ENCODE data around the gene BRINP2. TPM values are rescaled to one million over a fixed set of nuclear protein-coding genes. Genes with fewer than 3 reads are reported as not detected.

Gene BRINP2
- total RNA-seq, 4 donors from 2014 or later: 0.42 to 1.7 (median 0.70) TPM

- TF ChIP-seq POLR2A (IDR thresholded peaks at IDR 0.05; ENCODE audit: low read depth): no peak
- TF ChIP-seq POLR2AphosphoS5 (IDR thresholded peaks at IDR 0.05): no peak
- TF ChIP-seq, protein P1, sequence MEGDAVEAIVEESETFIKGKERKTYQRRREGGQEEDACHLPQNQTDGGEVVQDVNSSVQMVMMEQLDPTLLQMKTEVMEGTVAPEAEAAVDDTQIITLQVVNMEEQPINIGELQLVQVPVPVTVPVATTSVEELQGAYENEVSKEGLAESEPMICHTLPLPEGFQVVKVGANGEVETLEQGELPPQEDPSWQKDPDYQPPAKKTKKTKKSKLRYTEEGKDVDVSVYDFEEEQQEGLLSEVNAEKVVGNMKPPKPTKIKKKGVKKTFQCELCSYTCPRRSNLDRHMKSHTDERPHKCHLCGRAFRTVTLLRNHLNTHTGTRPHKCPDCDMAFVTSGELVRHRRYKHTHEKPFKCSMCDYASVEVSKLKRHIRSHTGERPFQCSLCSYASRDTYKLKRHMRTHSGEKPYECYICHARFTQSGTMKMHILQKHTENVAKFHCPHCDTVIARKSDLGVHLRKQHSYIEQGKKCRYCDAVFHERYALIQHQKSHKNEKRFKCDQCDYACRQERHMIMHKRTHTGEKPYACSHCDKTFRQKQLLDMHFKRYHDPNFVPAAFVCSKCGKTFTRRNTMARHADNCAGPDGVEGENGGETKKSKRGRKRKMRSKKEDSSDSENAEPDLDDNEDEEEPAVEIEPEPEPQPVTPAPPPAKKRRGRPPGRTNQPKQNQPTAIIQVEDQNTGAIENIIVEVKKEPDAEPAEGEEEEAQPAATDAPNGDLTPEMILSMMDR (IDR thresholded peaks at IDR 0.05): no peak
- TF ChIP-seq EP300 (IDR thresholded peaks at IDR 0.05): no peak
- WGBS: 84% methylated on average over 4 of the region's 4 CpGs
- no peak for DNase-seq (ENCODE audit: extremely low spot score)
- H3K27ac ChIP-seq (replicated peaks in 1 of 4): no peak overlapping the region
- no peak overlapping the region for H3K4me3 ChIP-seq
- no peaks in the 10 kb centered on the region for H3K27me3 ChIP-seq
- peaks cover 0 to 4% (median 0%) of the 10 kb centered on the region in 4 donors for H3K4me1 ChIP-seq
- H3K36me3 ChIP-seq: no peaks in the 10 kb centered on the region
- intact Hi-C loops (cut with DNase I): no loop called here
- H3K9me3 ChIP-seq: no peaks in the 10 kb centered on the region
These were observed 36.7 kb upstream of the BRINP2 start for GRCh38 chr1:177133977-177134538.

- H3K27me3 ChIP-seq: no peaks in the 10 kb centered on the region
- H3K4me3 ChIP-seq: no peak overlapping the region
- intact Hi-C loops (cut with DNase I): no loop called here
- TF ChIP-seq, protein P1 (IDR thresholded peaks at IDR 0.05): no peak
- no peak for TF ChIP-seq EP300 (IDR thresholded peaks at IDR 0.05)
- no peak for TF ChIP-seq POLR2AphosphoS5 (IDR thresholded peaks at IDR 0.05)
- TF ChIP-seq POLR2A (IDR thresholded peaks at IDR 0.05; ENCODE audit: low read depth): no peak
- H3K9me3 ChIP-seq: no peaks in the 10 kb centered on the region
- H3K4me1 ChIP-seq: peaks cover 0 to 4% (median 0%) of the 10 kb centered on the region in 4 donors
- 48% methylated on average over 4 of the region's 4 CpGs for WGBS
- no peak overlapping the region for H3K27ac ChIP-seq (replicated peaks in 1 of 4)
- no peak for DNase-seq (ENCODE audit: extremely low spot score)
- no peaks in the 10 kb centered on the region for H3K36me3 ChIP-seq
These were observed 35.5 kb upstream of the BRINP2 start for GRCh38 chr1:177135250-177135649.

- whole genome bisulfite sequencing: 81% methylated on average over 1 of the region's 1 CpG
- TF ChIP-seq EP300 (IDR thresholded peaks at IDR 0.05) (no peak), POLR2AphosphoS5 (IDR thresholded peaks at IDR 0.05) (no peak), POLR2A (IDR thresholded peaks at IDR 0.05; ENCODE audit: low read depth) (no peak)
- TF ChIP-seq, protein P1 (IDR thresholded peaks at IDR 0.05): no peak
- no peak overlapping the region for H3K27ac ChIP-seq (replicated peaks in 1 of 4)
These were observed 32.9 kb upstream of the BRINP2 start for GRCh38 chr1:177137814-177138213.

GRCh38 chr1:177138347-177138746 lies 32.4 kb upstream of the BRINP2 start:
- 93% methylated on average over 4 of the region's 4 CpGs for WGBS
- H3K27me3 ChIP-seq: no peaks in the 10 kb centered on the region
- intact Hi-C loops (cut with DNase I): no loop called here
- DNase-seq (ENCODE audit: extremely low spot score): no peak
- H3K36me3 ChIP-seq: no peaks in the 10 kb centered on the region
- no peaks in the 10 kb centered on the region for H3K4me1 ChIP-seq
- H3K9me3 ChIP-seq: no peaks in the 10 kb centered on the region
- TF ChIP-seq EP300 (IDR thresholded peaks at IDR 0.05): no peak
- TF ChIP-seq POLR2A (IDR thresholded peaks at IDR 0.05; ENCODE audit: low read depth): no peak
- TF ChIP-seq, protein P1 (IDR thresholded peaks at IDR 0.05): no peak
- TF ChIP-seq POLR2AphosphoS5 (IDR thresholded peaks at IDR 0.05): no peak
- no peak overlapping the region for H3K27ac ChIP-seq (replicated peaks in 1 of 4)
- no peak overlapping the region for H3K4me3 ChIP-seq

More at GRCh38 chr1:177137814-177138213, 32.9 kb upstream of the BRINP2 start:
- Histone ChIP-seq H3K4me3 (no peak overlapping the region), H3K4me1 (no peaks in the 10 kb centered on the region), H3K9me3 (no peaks in the 10 kb centered on the region), H3K36me3 (no peaks in the 10 kb centered on the region), H3K27me3 (no peaks in the 10 kb centered on the region)
- no peak for DNase-seq (ENCODE audit: extremely low spot score)
- intact Hi-C loops (cut with DNase I): no loop called here

GRCh38 chr1:177142010-177142409 lies 28.7 kb upstream of the BRINP2 start:
- TF ChIP-seq POLR2AphosphoS5 (IDR thresholded peaks at IDR 0.05) (no peak), POLR2A (IDR thresholded peaks at IDR 0.05; ENCODE audit: low read depth) (no peak)
- TF ChIP-seq, protein P1 (IDR thresholded peaks at IDR 0.05): no peak
- Histone ChIP-seq H3K36me3 (no peaks in the 10 kb centered on the region), H3K4me1 (peaks cover 0 to 11% (median 8%) of the 10 kb centered on the region in 4 donors), H3K27me3 (no peaks in the 10 kb centered on the region), H3K9me3 (no peaks in the 10 kb centered on the region), H3K27ac (replicated peaks in 1 of 4) (no peak overlapping the region), H3K4me3 (no peak overlapping the region)
- whole genome bisulfite sequencing: 64% methylated on average over 1 of the region's 1 CpG
- intact Hi-C loops (cut with DNase I): no loop called here
- DNase-seq (ENCODE audit: extremely low spot score): no peak
